GM20000 (cell line): Measurements from ENCODE around the gene SH2D1B.
A peak's percentile ranks its signal among the peaks of the same experiment; 100 is the strongest.

ENCODE experiments used
- DNase-seq: peaks from one replicate; pipeline ENCODE4 v3.0.0; 2012; ENCODE audit warnings: low spot score
- CTCF ChIP-seq: IDR thresholded peaks from 2 replicates; pipeline ENCODE4 v1.5.1; 2012; ENCODE audit warnings: mild to moderate bottlenecking, control low read depth; ENCODE audit errors: extremely low read depth, missing control alignments

Gene SH2D1B

GRCh38 chr1:162397039-162397448 is 14.9 kb downstream of the SH2D1B start:
- no peak for DNase-seq
- no peak for TF ChIP-seq CTCF

GRCh38 chr1:162396201-162396906 is 15.6 kb downstream of the SH2D1B start:
- DNase-seq = no peak
- no peak for TF ChIP-seq CTCF

- peak; percentile 53 for DNase-seq
- TF ChIP-seq CTCF = peak; percentile 75
These were observed 20.0 kb downstream of the SH2D1B start for GRCh38 chr1:162391790-162392563.

- no peak for TF ChIP-seq CTCF
- no peak for DNase-seq
These were observed 21.3 kb downstream of the SH2D1B start for GRCh38 chr1:162390396-162391185.

GRCh38 chr1:162389971-162390370 is 22.0 kb downstream of the SH2D1B start:
- no peak for DNase-seq
- no peak for TF ChIP-seq CTCF

GRCh38 chr1:162389021-162389818 is 22.7 kb downstream of the SH2D1B start:
- no peak for DNase-seq
- no peak for TF ChIP-seq CTCF
